Measurements from ENCODE around the gene TP53I13. TPM values are rescaled to one million over a fixed set of nuclear protein-coding genes. Genes with fewer than 3 reads are reported as not detected.

TP53I13 gene
- total and polyA plus RNA-seq, 2 of the 13 experiments (the other 11 are each of a cell fraction or from before 2014, with no cell fraction given) = 16.9 to 25.7 TPM

DNA sequence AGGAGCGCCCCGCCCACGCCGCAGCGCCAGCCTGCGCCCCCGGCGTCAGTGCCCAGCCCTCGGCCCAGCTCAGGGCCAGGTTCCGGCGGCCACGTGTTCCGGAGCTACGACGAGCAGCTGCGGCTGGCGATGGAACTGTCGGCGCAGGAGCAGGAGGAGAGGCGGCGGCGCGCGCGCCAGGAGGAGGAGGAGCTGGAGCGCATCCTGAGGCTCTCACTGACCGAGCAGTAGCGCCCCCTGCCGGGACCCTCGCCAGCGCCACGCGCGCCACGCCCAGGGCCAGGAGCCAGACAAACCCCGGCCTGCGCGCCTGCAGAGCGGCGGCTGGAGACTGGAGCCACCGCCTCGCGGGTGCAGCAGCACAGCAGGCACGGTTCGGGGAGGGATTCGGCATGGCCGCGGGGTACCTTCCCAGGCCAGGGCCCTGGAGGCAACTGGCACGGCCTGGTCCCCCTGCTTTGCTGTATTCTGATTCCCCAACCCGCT lies 44.9 kb downstream of the TP53I13 start (continued):
- TF ChIP-seq, protein P1, sequence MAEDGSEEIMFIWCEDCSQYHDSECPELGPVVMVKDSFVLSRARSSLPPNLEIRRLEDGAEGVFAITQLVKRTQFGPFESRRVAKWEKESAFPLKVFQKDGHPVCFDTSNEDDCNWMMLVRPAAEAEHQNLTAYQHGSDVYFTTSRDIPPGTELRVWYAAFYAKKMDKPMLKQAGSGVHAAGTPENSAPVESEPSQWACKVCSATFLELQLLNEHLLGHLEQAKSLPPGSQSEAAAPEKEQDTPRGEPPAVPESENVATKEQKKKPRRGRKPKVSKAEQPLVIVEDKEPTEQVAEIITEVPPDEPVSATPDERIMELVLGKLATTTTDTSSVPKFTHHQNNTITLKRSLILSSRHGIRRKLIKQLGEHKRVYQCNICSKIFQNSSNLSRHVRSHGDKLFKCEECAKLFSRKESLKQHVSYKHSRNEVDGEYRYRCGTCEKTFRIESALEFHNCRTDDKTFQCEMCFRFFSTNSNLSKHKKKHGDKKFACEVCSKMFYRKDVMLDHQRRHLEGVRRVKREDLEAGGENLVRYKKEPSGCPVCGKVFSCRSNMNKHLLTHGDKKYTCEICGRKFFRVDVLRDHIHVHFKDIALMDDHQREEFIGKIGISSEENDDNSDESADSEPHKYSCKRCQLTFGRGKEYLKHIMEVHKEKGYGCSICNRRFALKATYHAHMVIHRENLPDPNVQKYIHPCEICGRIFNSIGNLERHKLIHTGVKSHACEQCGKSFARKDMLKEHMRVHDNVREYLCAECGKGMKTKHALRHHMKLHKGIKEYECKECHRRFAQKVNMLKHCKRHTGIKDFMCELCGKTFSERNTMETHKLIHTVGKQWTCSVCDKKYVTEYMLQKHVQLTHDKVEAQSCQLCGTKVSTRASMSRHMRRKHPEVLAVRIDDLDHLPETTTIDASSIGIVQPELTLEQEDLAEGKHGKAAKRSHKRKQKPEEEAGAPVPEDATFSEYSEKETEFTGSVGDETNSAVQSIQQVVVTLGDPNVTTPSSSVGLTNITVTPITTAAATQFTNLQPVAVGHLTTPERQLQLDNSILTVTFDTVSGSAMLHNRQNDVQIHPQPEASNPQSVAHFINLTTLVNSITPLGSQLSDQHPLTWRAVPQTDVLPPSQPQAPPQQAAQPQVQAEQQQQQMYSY (CRISPR knock-in tag; IDR thresholded peaks at IDR 0.05) = peak; percentile 49; the same call in 1 of the 2 replicates
- TF ChIP-seq, protein P2, sequence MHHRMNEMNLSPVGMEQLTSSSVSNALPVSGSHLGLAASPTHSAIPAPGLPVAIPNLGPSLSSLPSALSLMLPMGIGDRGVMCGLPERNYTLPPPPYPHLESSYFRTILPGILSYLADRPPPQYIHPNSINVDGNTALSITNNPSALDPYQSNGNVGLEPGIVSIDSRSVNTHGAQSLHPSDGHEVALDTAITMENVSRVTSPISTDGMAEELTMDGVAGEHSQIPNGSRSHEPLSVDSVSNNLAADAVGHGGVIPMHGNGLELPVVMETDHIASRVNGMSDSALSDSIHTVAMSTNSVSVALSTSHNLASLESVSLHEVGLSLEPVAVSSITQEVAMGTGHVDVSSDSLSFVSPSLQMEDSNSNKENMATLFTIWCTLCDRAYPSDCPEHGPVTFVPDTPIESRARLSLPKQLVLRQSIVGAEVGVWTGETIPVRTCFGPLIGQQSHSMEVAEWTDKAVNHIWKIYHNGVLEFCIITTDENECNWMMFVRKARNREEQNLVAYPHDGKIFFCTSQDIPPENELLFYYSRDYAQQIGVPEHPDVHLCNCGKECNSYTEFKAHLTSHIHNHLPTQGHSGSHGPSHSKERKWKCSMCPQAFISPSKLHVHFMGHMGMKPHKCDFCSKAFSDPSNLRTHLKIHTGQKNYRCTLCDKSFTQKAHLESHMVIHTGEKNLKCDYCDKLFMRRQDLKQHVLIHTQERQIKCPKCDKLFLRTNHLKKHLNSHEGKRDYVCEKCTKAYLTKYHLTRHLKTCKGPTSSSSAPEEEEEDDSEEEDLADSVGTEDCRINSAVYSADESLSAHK (CRISPR knock-in tag; IDR thresholded peaks at IDR 0.05; ENCODE audit: borderline replicate concordance) = no peak
- no peak for TF ChIP-seq ZNF17 (CRISPR knock-in tag; IDR thresholded peaks at IDR 0.05)
- TF ChIP-seq HDAC1 (CRISPR knock-in tag; IDR thresholded peaks at IDR 0.05) = peak; percentile 73
- TF ChIP-seq CENPX (CRISPR knock-in tag; IDR thresholded peaks at IDR 0.05) = no peak
- no peak for TF ChIP-seq ZNF782 (CRISPR knock-in tag; IDR thresholded peaks at IDR 0.05; ENCODE audit: borderline replicate concordance)
- TF ChIP-seq TAF1 (CRISPR knock-in tag; IDR thresholded peaks at IDR 0.05) = peak; percentile 28; the same call in 1 of the 2 replicates
- peak; percentile 28; the same call in 1 of the 2 replicates for TF ChIP-seq ZNF629 (CRISPR knock-in tag; conservative IDR thresholded peaks at IDR 0.05)
- no peak for TF ChIP-seq HNRNPL (IDR thresholded peaks at IDR 0.05; ENCODE audit: low read depth, low read length)
- TF ChIP-seq KLF13 (CRISPR knock-in tag; IDR thresholded peaks at IDR 0.05) = no peak; the same call in 1 of the 2 replicates
- TF ChIP-seq RBAK (CRISPR knock-in tag; IDR thresholded peaks at IDR 0.05) = no peak
- no peak for TF ChIP-seq ZNF124 (CRISPR knock-in tag; IDR thresholded peaks at IDR 0.05)
- TF ChIP-seq ZFP36L2 (CRISPR knock-in tag; IDR thresholded peaks at IDR 0.05) = no peak
- TF ChIP-seq ZNF225 (CRISPR knock-in tag; IDR thresholded peaks at IDR 0.05) = peak; percentile 56; the same call in 1 of the 2 replicates
- TF ChIP-seq, protein P3, sequence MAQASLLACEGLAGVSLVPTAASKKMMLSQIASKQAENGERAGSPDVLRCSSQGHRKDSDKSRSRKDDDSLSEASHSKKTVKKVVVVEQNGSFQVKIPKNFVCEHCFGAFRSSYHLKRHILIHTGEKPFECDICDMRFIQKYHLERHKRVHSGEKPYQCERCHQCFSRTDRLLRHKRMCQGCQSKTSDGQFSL (CRISPR knock-in tag; IDR thresholded peaks at IDR 0.05) = peak; percentile 73; the same call in 1 of the 2 replicates
- TF ChIP-seq, protein P4, sequence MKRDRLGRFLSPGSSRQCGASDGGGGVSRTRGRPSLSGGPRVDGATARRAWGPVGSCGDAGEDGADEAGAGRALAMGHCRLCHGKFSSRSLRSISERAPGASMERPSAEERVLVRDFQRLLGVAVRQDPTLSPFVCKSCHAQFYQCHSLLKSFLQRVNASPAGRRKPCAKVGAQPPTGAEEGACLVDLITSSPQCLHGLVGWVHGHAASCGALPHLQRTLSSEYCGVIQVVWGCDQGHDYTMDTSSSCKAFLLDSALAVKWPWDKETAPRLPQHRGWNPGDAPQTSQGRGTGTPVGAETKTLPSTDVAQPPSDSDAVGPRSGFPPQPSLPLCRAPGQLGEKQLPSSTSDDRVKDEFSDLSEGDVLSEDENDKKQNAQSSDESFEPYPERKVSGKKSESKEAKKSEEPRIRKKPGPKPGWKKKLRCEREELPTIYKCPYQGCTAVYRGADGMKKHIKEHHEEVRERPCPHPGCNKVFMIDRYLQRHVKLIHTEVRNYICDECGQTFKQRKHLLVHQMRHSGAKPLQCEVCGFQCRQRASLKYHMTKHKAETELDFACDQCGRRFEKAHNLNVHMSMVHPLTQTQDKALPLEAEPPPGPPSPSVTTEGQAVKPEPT (CRISPR knock-in tag; IDR thresholded peaks at IDR 0.05; ENCODE audit: low read depth) = 0 out of 2 replicates have a peak, but pooled peaks have one; percentile 47
- TF ChIP-seq, protein P5, sequence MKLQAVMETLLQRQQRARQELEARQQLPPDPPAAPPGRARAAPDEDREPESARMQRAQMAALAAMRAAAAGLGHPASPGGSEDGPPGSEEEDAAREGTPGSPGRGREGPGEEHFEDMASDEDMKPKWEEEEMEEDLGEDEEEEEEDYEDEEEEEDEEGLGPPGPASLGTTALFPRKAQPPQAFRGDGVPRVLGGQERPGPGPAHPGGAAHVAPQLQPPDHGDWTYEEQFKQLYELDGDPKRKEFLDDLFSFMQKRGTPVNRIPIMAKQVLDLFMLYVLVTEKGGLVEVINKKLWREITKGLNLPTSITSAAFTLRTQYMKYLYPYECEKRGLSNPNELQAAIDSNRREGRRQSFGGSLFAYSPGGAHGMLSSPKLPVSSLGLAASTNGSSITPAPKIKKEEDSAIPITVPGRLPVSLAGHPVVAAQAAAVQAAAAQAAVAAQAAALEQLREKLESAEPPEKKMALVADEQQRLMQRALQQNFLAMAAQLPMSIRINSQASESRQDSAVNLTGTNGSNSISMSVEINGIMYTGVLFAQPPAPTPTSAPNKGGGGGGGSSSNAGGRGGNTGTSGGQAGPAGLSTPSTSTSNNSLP (IDR thresholded peaks at IDR 0.05; ENCODE audit: low read depth, low read length) = no peak
- TF ChIP-seq ZNF761 (CRISPR knock-in tag; conservative IDR thresholded peaks at IDR 0.05) = no peak; the same call in 1 of the 2 replicates
- TF ChIP-seq ZNF83 (CRISPR knock-in tag; IDR thresholded peaks at IDR 0.05; ENCODE audit: borderline replicate concordance) = no peak
- no peak; the same call in none of the 2 replicates for TF ChIP-seq ZNF331 (CRISPR knock-in tag; IDR thresholded peaks at IDR 0.05)

Measured in HepG2 (cell line).